PC-9 (cell line): ENCODE measurements around the gene VGLL4. TPM values are rescaled to one million over a fixed set of nuclear protein-coding genes. Genes with fewer than 3 reads are reported as not detected.
"Not testable (repeated sequence)": the region's sequence is repeated elsewhere in the genome, so short reads cannot be mapped to it uniquely, and the experiment has no call there.

Experiments used
- BruUV-seq: library from RNA; stranded (reverse); fragments of 400-500 nt; replicated peaks from 2 replicates; lab custom pipeline; 2021; lab: Mats Ljungman, UMichigan
- CTCF ChIA-PET: fragments of 300-600 bp; sonication (Branson Sonifier 250); formaldehyde crosslinking; loops from one replicate; lab custom pipeline; 2022; ENCODE audit warnings: antibody characterized with exemption; lab: Charles Lee
- POLR2A ChIA-PET: fragments of 300-600 bp; sonication (Branson Sonifier 250); formaldehyde crosslinking; loops from one replicate; lab custom pipeline; 2022; ENCODE audit warnings: antibody characterized with exemption; ENCODE audit not compliant: unreplicated experiment; lab: Charles Lee
- DNase-seq, 2 experiments: peaks; one replicate each; pipeline versions ENCODE4 v3.0.0 to v3.0.0-alpha.2; 2015 to 2022; ENCODE audit warnings: mixed read lengths in 1 of 2
- H2AFZ ChIP-seq: fragments of 200-600 bp; sonication (generic); 2 replicates; pipeline ENCODE4 v1.8.1; 2017; ENCODE audit warnings: antibody characterized with exemption
- H3F3A ChIP-seq: fragments of 200-600 bp; sonication (generic); 2 replicates; pipeline ENCODE4 v1.8.1; 2017; ENCODE audit warnings: antibody characterized with exemption, mild to moderate bottlenecking, low read depth; ENCODE audit not compliant: insufficient read depth
- H3K27ac ChIP-seq: fragments of 200-600 bp; sonication (generic); 2 replicates; pipeline ENCODE4 v1.6.1; 2016; ENCODE audit warnings: mixed run types
- H3K27me3 ChIP-seq: fragments of 200-600 bp; sonication (generic); 2 replicates; pipeline ENCODE4 v1.6.1; 2016; ENCODE audit warnings: low read depth, mixed run types; ENCODE audit not compliant: insufficient read depth
- H3K36me3 ChIP-seq: fragments of 200-600 bp; sonication (generic); 2 replicates; pipeline ENCODE4 v1.6.1; 2016; ENCODE audit warnings: low read depth, mixed run types
- H3K4me1 ChIP-seq: fragments of 200-600 bp; sonication (generic); replicated peaks from 2 replicates; pipeline ENCODE4 v1.6.1; 2016; ENCODE audit warnings: mixed run types; ENCODE audit not compliant: insufficient read depth
- H3K4me2 ChIP-seq: fragments of 200-600 bp; sonication (generic); 2 replicates; pipeline ENCODE4 v1.6.1; 2017; ENCODE audit warnings: mixed run types
- H3K4me3 ChIP-seq: fragments of 200-600 bp; sonication (generic); 2 replicates; pipeline ENCODE4 v1.6.1; 2016; ENCODE audit warnings: mixed run types
- H3K79me2 ChIP-seq: fragments of 200-600 bp; sonication (generic); 2 replicates; pipeline ENCODE4 v1.6.1; 2017; ENCODE audit warnings: low read depth, mixed run types
- H3K9me2 ChIP-seq: fragments of 200-600 bp; sonication (generic); 2 replicates; pipeline ENCODE4 v1.8.1; 2017; ENCODE audit warnings: mild to moderate bottlenecking; ENCODE audit not compliant: insufficient read depth
- H3K9me3 ChIP-seq: fragments of 200-600 bp; sonication (generic); 2 replicates; pipeline ENCODE4 v1.8.1; 2016; ENCODE audit warnings: low read depth; ENCODE audit not compliant: insufficient read depth
- H4K20me1 ChIP-seq: fragments of 200-600 bp; sonication (generic); 2 replicates; pipeline ENCODE4 v1.8.1; 2017; ENCODE audit not compliant: insufficient read depth
- CTCF ChIP-seq: fragments of 200-600 bp; sonication (generic); conservative IDR thresholded peaks from 2 replicates; pipeline ENCODE4 v1.6.1; 2017; ENCODE audit warnings: mixed run types, antibody characterized with exemption, mild to moderate bottlenecking, moderate library complexity
- EZH2 ChIP-seq: fragments of 200-600 bp; sonication (generic); IDR thresholded peaks from 2 replicates; pipeline ENCODE4 v1.8.0; 2017; ENCODE audit warnings: antibody characterized with exemption, low read depth
- intact Hi-C: fragments of 100-400 bp; cut with micrococcal nuclease; formaldehyde crosslinking; loops from one replicate; pipeline ENCODE4 v1.10.0; 2022; ENCODE audit not compliant: unreplicated experiment
- total RNA-seq: library from RNA; stranded (reverse); gene quantifications from 2 replicates; pipeline ENCODE4 v1.2.3, GENCODE V29; 2021

VGLL4 gene
- total RNA-seq, 1 experiment from 2014 or later = 42.2 TPM

GRCh38 chr3:11600501-11601282 lies 43.0 kb downstream of the VGLL4 start:
- Histone ChIP-seq H3K79me2 (peaks cover 67% of the 10 kb centered on the region), H3K4me1 (peaks cover 32% of the 10 kb centered on the region), H3K9me3 (no peaks in the 10 kb centered on the region), H2AFZ (no peak overlapping the region), H3K4me2 (peak overlapping the region; percentile 64), H3K36me3 (no peaks in the 10 kb centered on the region), H3K27ac (peak overlapping the region; percentile 68), H3F3A (peaks cover 30% of the 10 kb centered on the region), H3K27me3 (no peaks in the 10 kb centered on the region), H4K20me1 (peaks cover 6% of the 10 kb centered on the region; the same call in 1 of the 2 replicates), H3K4me3 (no peak overlapping the region), H3K9me2 (no peaks in the 10 kb centered on the region)
- intact Hi-C loops = loop anchor here (1.0 to 5.0 kb wide), 8 partner anchors 9 to 313 kb away; partner anchors contain the start of gene VGLL4
- CTCF ChIA-PET = interaction anchor here (0.5 to 0.7 kb wide), 2 partner anchors 10 to 77 kb away, joined by 3 to 6 read pairs; no protein-coding TSS in a partner anchor
- no TSS peak for BruUV-seq
- TF ChIP-seq EZH2 (no peak), CTCF (no peak)
- POLR2A ChIA-PET = interaction anchor here (0.5 to 0.9 kb wide), 2 partner anchors 20 to 558 kb away, joined by 3 to 11 read pairs; no protein-coding TSS in a partner anchor
- DNase-seq = peak; percentile 93 to 98

- H2AFZ ChIP-seq = no peak overlapping the region
- no peak overlapping the region for H3K27ac ChIP-seq
- DNase-seq = no peak
- H3K36me3 ChIP-seq = no peaks in the 10 kb centered on the region
- ChIA-PET CTCF (no interaction called here), POLR2A (no interaction called here)
- H3K4me1 ChIP-seq = peaks cover 32% of the 10 kb centered on the region
- no peak overlapping the region for H3K4me3 ChIP-seq
- peaks cover 18% of the 10 kb centered on the region for H4K20me1 ChIP-seq
- no peak overlapping the region for H3K4me2 ChIP-seq
- no peaks in the 10 kb centered on the region for H3K9me3 ChIP-seq
- H3K79me2 ChIP-seq = peaks cover 65% of the 10 kb centered on the region
- BruUV-seq = no TSS peak
- H3K9me2 ChIP-seq = no peaks in the 10 kb centered on the region
- TF ChIP-seq CTCF (no peak), EZH2 (no peak)
- no peaks in the 10 kb centered on the region for H3K27me3 ChIP-seq
- H3F3A ChIP-seq = peaks cover 29% of the 10 kb centered on the region
- intact Hi-C loops = no loop called here
Measured at GRCh38 chr3:11596387-11596786, 47.3 kb downstream of the VGLL4 start.

- H3F3A ChIP-seq = peaks cover 27% of the 10 kb centered on the region
- H3K9me3 ChIP-seq, H3K4me3 ChIP-seq, intact Hi-C loops, DNase-seq, H3K27me3 ChIP-seq, BruUV-seq, CTCF ChIA-PET, H3K27ac ChIP-seq, H3K9me2 ChIP-seq, H3K4me2 ChIP-seq, H2AFZ ChIP-seq, POLR2A ChIA-PET, H3K36me3 ChIP-seq: not testable (repeated sequence)
- H3K79me2 ChIP-seq = peaks cover 77% of the 10 kb centered on the region
- peaks cover 34% of the 10 kb centered on the region for H3K4me1 ChIP-seq
- H4K20me1 ChIP-seq = peaks cover 25% of the 10 kb centered on the region
Measured at GRCh38 chr3:11595024-11595423, 48.7 kb downstream of the VGLL4 start.
